IPS-18a (cell line): ENCODE data around the gene OR4D10.
"Not testable (repeated sequence)": the region's sequence is repeated elsewhere in the genome, so short reads cannot be mapped to it uniquely, and the experiment has no call there.

Experiments used
- H3K27ac ChIP-seq: one replicate; pipeline ENCODE4 v1.5.1; 2013; ENCODE audit warnings: low read length
- H3K27me3 ChIP-seq: one replicate; pipeline ENCODE4 v1.6.1; 2013; ENCODE audit warnings: mild to moderate bottlenecking, low read length; ENCODE audit not compliant: control insufficient read depth, insufficient read depth
- H3K36me3 ChIP-seq: one replicate; pipeline ENCODE4 v1.6.1; 2013; ENCODE audit warnings: low read depth, low read length; ENCODE audit not compliant: control insufficient read depth
- H3K4me1 ChIP-seq: one replicate; pipeline ENCODE4 v1.6.1; 2013; ENCODE audit warnings: low read depth, low read length; ENCODE audit not compliant: control insufficient read depth
- H3K4me3 ChIP-seq: one replicate; pipeline ENCODE4 v1.5.1; 2013; ENCODE audit warnings: low read length
- H3K9ac ChIP-seq: one replicate; pipeline ENCODE4 v1.6.1; 2013; ENCODE audit warnings: mild to moderate bottlenecking, low read length, moderate library complexity
- H3K9me3 ChIP-seq: one replicate; pipeline ENCODE4 v1.6.1; 2013; ENCODE audit warnings: low read depth, low read length; ENCODE audit not compliant: control insufficient read depth

OR4D10 gene

DNA sequence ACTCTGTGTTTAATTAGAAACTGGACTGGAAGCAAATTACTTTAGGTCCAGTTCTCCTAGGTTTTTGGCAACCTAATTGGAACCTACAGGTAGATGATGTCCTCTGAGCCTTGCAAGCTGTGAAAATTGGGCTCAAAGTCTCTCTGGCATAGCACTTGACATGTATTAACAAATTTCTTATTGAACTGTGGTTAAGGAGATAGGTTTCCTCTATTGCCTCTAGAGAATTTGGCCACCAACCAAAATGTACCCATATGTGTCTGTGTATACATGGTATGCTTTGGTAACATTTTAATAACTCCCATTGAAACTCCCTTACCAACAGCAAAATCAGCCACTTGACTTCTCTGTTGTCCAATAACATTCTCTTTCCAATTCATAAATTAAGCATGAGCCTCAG is at the start of gene OR4D10:
Gene OR4D10 (plus strand): TSS at position 301 of the 400 bp plus-strand sequence. CDS start 4,115 bp downstream, outside the sequence.
- H3K9me3 ChIP-seq = no peaks in the 10 kb centered on the region
- no peaks in the 10 kb centered on the region for H3K4me1 ChIP-seq
- H3K27me3 ChIP-seq = no peaks in the 10 kb centered on the region
- H3K36me3 ChIP-seq = no peaks in the 10 kb centered on the region
- H3K27ac ChIP-seq = no peak within 1 kb of the TSS
- H3K9ac ChIP-seq = no peak within 1 kb of the TSS
- H3K4me3 ChIP-seq = no peak within 1 kb of the TSS

DNA sequence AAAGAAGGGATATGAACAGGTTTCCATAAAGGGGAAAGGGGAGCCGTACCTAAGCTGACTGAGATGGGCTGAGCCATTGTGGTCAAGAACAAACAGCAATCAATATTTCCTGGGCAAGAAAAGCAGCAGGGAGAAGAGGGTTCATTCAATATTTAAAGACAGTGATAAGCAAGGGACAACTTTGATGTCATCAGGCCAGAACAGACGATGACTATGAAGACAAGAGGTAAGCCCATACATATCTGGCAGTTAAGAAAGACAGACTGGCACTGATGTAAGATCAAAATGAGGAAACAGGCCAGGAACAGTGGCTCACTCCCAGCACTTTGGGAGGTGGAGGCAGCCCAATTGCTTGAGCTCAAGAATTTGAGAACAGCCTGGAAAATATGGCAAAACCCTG is 49.3 kb upstream of the OR4D10 start:
- Histone ChIP-seq H3K27me3 (no peaks in the 10 kb centered on the region), H3K27ac (no peak overlapping the region), H3K4me1 (peaks cover 28% of the 10 kb centered on the region), H3K36me3 (no peaks in the 10 kb centered on the region), H3K4me3 (no peak overlapping the region), H3K9ac (no peak overlapping the region), H3K9me3 (no peaks in the 10 kb centered on the region)

DNA sequence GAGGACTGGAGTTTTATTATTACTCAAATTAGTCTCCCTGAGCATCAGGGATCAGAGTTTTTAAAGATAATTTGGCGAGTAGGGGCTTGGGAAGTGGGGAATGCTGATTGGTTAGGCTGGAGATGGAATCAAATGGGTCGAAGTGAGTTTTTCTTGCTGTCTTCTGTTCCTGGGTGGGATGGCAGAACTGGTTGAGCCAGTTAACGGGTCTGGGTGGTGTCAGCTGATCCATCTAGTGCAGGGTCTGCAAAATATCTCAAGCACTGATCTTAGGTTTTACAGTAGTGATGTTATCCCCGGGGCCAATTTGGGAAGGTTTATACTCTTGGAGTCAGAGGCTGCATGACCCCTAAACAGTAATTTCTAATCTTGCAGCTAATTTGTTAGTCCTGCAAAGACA is 48.0 kb upstream of the OR4D10 start:
- no peak overlapping the region for H3K9ac ChIP-seq
- no peaks in the 10 kb centered on the region for H3K9me3 ChIP-seq
- H3K36me3 ChIP-seq = no peaks in the 10 kb centered on the region
- no peaks in the 10 kb centered on the region for H3K27me3 ChIP-seq
- peaks cover 28% of the 10 kb centered on the region for H3K4me1 ChIP-seq
- no peak overlapping the region for H3K4me3 ChIP-seq
- no peak overlapping the region for H3K27ac ChIP-seq

DNA sequence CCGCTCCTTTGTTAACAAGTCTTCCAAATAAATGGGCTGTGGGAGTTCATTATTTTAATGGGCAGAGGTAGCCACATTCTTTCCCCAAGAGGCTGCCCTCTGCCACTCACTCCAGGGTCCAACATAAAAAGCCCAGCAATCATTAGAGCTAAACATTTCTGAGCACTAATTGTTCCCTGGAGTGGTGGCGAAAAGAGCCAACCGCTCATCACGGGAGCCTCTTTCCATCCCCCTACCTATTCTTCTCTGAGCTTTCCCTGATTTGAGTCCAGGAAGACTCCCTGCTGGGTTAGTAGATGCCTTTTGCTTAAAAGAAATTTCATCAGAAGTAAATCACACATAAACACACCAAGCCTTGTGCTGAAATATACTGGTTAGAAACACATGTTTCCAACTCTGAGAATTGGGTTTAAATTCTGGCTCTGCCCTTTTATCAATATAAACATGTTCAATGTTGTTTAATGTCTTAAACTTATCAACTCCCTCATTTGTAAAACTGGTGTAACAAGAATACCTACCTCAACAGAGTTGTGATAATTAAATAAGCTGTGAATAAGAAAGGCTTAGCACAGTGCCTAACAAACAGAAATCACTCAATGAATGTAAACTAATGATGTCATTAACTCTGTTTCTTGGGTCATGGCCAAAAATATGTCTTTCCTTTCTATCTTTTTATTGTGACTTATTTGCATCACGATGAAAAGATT is 46.6 kb upstream of the OR4D10 start, which contains the start of gene OR5A2:
Gene OR5A2 (minus strand): TSS at position 53 of the 707 bp plus-strand sequence. CDS start 3,460 bp downstream, outside the sequence.
- Histone ChIP-seq H3K27me3 (no peaks in the 10 kb centered on the region), H3K9ac (peak within 1 kb of the TSS; percentile 38), H3K36me3 (no peaks in the 10 kb centered on the region), H3K9me3 (no peaks in the 10 kb centered on the region), H3K4me1 (peaks cover 28% of the 10 kb centered on the region), H3K4me3 (peak within 1 kb of the TSS; percentile 42), H3K27ac (peak within 1 kb of the TSS; percentile 67)

DNA sequence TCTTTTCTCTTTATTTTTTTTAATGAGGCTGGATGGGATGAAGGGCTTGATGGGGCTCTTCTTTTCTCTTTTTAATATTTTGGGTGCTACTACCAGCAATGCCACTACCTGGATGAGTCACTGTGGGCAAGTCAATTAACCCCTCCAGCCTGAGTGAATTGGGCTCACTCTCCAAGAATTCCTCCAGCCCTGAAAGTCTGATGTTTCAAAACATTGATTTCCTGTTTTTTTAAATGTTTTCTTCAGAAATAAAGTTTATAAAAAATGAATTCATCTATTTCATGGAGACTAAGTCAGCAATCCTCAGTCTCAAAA is 46.1 kb upstream of the OR4D10 start:
- H3K4me1 ChIP-seq = peaks cover 28% of the 10 kb centered on the region
- no peaks in the 10 kb centered on the region for H3K27me3 ChIP-seq
- H3K9me3 ChIP-seq = no peaks in the 10 kb centered on the region
- H3K9ac ChIP-seq = peak overlapping the region; percentile 38
- no peaks in the 10 kb centered on the region for H3K36me3 ChIP-seq
- H3K27ac ChIP-seq = peak overlapping the region; percentile 63
- peak overlapping the region; percentile 42 for H3K4me3 ChIP-seq

DNA sequence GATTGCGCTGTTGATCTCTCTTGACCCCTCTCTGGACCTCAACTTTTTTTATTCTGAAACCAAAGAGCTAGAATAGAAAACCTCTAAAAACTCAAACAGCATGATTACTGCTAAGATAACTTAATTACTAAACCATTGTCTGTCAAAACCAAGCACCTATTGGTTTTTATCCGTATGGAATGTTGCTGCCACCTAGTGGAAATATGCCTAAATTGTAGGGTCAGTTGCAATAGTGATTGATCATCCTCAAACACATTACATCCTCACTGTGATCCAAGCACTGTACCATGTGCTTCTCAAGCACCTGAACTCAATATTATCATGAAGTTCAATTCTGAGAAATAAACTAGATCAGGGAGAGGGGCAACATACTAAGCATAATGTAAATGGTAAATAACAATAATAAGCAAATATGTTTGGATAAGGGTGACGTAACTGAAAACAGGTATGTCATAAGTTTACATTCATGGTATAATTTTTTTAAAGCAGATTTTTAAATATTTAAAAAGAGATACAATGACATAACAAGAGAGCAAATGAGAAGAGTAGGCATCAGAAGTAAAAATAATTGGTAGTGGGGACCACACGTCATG is 43.1 kb upstream of the OR4D10 start:
- H3K27me3 ChIP-seq = no peaks in the 10 kb centered on the region
- H3K4me1 ChIP-seq = peaks cover 24% of the 10 kb centered on the region
- H3K9me3 ChIP-seq = no peaks in the 10 kb centered on the region
- H3K36me3 ChIP-seq = no peaks in the 10 kb centered on the region
- no peak overlapping the region for H3K27ac ChIP-seq
- no peak overlapping the region for H3K4me3 ChIP-seq
- no peak overlapping the region for H3K9ac ChIP-seq

DNA sequence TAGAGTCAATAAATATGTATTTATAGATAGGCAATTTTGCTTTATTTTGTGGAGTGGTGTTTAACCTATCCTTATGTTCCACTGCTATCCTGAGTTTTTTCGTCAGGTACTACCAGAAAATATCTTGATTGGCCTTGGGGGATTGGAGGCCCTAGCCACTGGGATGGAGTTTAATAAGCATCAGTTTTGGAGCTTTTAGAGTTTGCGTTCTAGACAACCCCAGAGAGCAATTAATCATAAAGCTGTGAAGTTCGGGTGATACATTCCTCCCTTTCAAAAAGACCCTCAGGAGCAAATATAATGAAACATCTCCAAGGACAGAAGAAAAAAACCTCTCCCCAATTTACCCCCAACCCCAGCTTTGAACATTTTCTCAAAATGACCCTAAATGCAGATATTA is 36.9 kb upstream of the OR4D10 start, which contains the start of gene OR5A1:
Gene OR5A1 (plus strand): TSS at position 301 of the 400 bp plus-strand sequence. CDS start 6,700 bp downstream, outside the sequence.
- H3K9ac ChIP-seq = no peak within 1 kb of the TSS
- H3K27me3 ChIP-seq = no peaks in the 10 kb centered on the region
- H3K4me3 ChIP-seq = no peak within 1 kb of the TSS
- H3K36me3 ChIP-seq = no peaks in the 10 kb centered on the region
- peaks cover 2% of the 10 kb centered on the region for H3K4me1 ChIP-seq
- H3K27ac ChIP-seq = no peak within 1 kb of the TSS
- no peaks in the 10 kb centered on the region for H3K9me3 ChIP-seq

DNA sequence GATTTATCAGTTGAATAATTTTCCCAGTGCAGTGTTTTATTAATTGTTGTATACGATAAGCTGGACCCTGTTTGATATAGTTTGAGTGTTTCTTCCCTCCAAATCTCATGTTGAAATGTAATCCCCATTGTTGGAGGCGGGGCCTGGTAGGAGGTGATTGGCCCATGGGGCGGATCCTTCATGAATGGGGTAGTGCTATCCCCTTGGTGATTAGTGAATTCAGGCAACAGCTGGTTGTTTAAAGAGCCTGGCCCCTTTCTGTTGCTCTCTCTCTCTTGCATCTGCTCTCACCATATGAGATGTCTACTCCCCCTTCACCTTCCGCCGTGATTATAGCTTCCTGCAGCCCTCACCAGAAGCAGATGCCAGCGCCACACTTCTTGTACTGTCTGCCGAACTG is 35.3 kb upstream of the OR4D10 start:
- H3K27me3 ChIP-seq = no peaks in the 10 kb centered on the region

DNA sequence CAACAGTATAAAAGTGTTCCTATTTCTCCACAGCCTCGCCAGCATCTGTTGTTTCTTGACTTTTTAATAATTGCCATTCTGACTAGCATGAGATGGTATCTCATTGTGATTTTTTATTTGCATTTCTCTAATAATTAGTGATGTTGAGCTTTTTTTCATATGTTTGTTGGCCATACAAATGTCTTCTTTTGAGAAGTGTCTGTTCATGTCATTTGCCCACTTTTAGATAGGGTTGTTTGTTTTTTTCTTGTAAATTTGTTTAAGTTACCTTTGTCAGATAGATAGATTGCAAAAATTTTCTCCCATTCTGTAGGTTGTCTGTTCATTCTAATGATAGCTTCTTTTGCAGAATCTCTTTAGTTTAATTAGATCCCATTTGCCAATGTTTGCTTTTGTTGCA is 27.5 kb upstream of the OR4D10 start:
- H3K27ac ChIP-seq, H3K9me3 ChIP-seq, H3K27me3 ChIP-seq, H3K9ac ChIP-seq, H3K36me3 ChIP-seq, H3K4me1 ChIP-seq, H3K4me3 ChIP-seq: not testable (repeated sequence)

More for the DNA sequence above, 35.3 kb upstream of the OR4D10 start:
- H3K4me1 ChIP-seq = peaks cover 2% of the 10 kb centered on the region
- no peaks in the 10 kb centered on the region for H3K36me3 ChIP-seq
- H3K9me3 ChIP-seq = no peaks in the 10 kb centered on the region
- no peak overlapping the region for H3K9ac ChIP-seq
- no peak overlapping the region for H3K4me3 ChIP-seq
- no peak overlapping the region for H3K27ac ChIP-seq

DNA sequence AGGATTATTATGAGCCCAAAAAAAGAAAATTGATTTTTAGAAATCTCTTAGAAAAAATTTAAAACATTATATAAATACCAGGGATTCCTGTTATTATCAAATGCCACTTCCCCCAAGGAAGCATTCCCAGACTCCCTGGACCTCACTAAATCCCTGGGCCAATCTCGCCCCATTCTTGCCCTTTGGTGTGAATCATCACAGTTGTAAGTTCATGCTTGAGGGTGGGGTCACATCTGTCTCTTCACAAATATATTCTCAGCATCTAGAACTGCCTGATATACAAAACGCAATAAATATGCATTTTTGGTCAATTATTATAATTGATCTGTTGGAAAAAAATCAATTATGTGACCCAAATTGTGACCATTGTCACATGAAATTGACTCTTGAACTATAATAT is 24.6 kb upstream of the OR4D10 start:
- no peaks in the 10 kb centered on the region for H3K36me3 ChIP-seq
- H3K27me3 ChIP-seq = no peaks in the 10 kb centered on the region
- no peak overlapping the region for H3K4me3 ChIP-seq
- H3K9me3 ChIP-seq = no peaks in the 10 kb centered on the region
- H3K4me1 ChIP-seq = no peaks in the 10 kb centered on the region
- no peak overlapping the region for H3K9ac ChIP-seq
- H3K27ac ChIP-seq = no peak overlapping the region

DNA sequence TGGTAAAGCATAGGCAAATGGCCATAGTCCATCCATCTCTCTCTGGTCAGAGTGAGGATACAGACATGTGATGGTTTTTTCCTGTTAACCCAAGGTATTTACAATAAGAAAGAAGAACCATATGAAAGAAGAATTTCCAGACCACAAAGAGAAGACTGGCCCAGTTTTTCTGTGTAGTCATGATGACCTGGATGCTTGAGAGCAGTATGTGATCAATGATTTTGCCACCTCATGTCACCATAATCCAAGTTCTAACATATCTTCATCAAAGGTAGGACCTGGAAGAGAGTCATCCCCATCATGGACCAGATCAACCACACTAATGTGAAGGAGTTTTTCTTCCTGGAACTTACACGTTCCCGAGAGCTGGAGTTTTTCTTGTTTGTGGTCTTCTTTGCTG is 16.5 kb upstream of the OR4D10 start, which contains the start of gene OR4D6:
Gene OR4D6 (plus strand): TSS at position 301 of the 400 bp plus-strand sequence. CDS start 0 bp downstream, at position 301.
- no peaks in the 10 kb centered on the region for H3K9me3 ChIP-seq
- H3K9ac ChIP-seq = no peak within 1 kb of the TSS
- no peaks in the 10 kb centered on the region for H3K27me3 ChIP-seq
- no peaks in the 10 kb centered on the region for H3K4me1 ChIP-seq
- no peaks in the 10 kb centered on the region for H3K36me3 ChIP-seq
- H3K27ac ChIP-seq = no peak within 1 kb of the TSS
- no peak within 1 kb of the TSS for H3K4me3 ChIP-seq

DNA sequence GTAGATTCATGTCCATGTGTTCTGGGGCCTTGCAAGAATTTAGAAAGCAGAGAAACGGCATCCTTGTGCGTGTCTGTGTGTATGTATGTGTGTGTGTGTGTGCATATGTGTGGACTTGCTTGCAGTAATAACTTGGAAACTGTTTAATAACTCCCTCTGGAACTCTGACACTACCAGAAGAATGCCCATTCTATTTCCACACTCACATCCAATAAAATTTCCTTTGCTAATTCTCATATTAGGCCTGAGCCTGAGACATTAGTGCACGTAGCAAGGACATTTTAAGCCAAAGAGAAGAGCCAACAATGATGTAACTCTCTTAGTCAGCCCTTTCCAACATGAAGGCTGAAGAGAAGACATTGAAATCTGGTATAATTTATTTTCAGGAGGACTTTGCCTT is 13.2 kb upstream of the OR4D10 start:
- no peak overlapping the region for H3K9ac ChIP-seq
- no peak overlapping the region for H3K4me3 ChIP-seq
- H3K4me1 ChIP-seq = no peaks in the 10 kb centered on the region
- H3K27ac ChIP-seq = no peak overlapping the region
- no peaks in the 10 kb centered on the region for H3K36me3 ChIP-seq
- no peaks in the 10 kb centered on the region for H3K9me3 ChIP-seq
- no peaks in the 10 kb centered on the region for H3K27me3 ChIP-seq
